H1 (cell line): ENCODE measurements around the gene POLA2. TPM values are rescaled to one million over a fixed set of nuclear protein-coding genes. Genes with fewer than 3 reads are reported as not detected.

Source experiments
- BACH1 ChIP-seq: IDR thresholded peaks from 2 replicates; pipeline ENCODE4 v1.6.1; 2012; ENCODE audit warnings: low read length, improper control_type of control experiment
- HDAC6 ChIP-seq: IDR thresholded peaks from one replicate; pipeline ENCODE4 v1.7.1; 2012; ENCODE audit warnings: low read depth, mild to moderate bottlenecking, inconsistent platforms, low read length, moderate library complexity
- RBBP5 ChIP-seq: IDR thresholded peaks from 2 replicates; pipeline ENCODE4 v1.7.1; 2012; ENCODE audit warnings: low read depth, mild to moderate bottlenecking, inconsistent platforms, low read length, moderate library complexity, borderline replicate concordance
- polyA plus RNA-seq, 7 experiments: library from polyadenylated mRNA; depleted of rRNA in 3 of 7; stranded (reverse) in 5 of 7; unstranded in 2 of 7; fragments of >200 nt in 5 of 7; fragments of 200-250 nt in 2 of 7; gene quantifications; 1 replicate in 5 of 7; 2 replicates in 1 of 7; 4 replicates in 1 of 7; pipeline versions ENCODE4 v1.2.1 to v1.2.3, GENCODE V29; 2011 to 2013; ENCODE audit warnings: missing spikeins in 2 of 7, mixed read lengths in 2 of 7
- total RNA-seq: library from RNA; stranded (reverse); fragmentation: NEBNext Ultra II Directional; extraction: Animal tissue kit (Norgen Biotek cat#: 25700); gene quantifications from 2 replicates; pipeline ENCODE4 v1.2.1, GENCODE V29; 2021
- TF ChIP-seq, protein P1 (sequence below): IDR thresholded peaks from 2 replicates; pipeline ENCODE4 v1.6.1; 2011; ENCODE audit warnings: low read length, improper control_type of control experiment

The POLA2 gene
- total and polyA plus RNA-seq, 2 of the 8 experiments (the other 6 are each of a cell fraction or from before 2014, with no cell fraction given): 31.2 to 55.9 TPM

- TF ChIP-seq, protein P1, sequence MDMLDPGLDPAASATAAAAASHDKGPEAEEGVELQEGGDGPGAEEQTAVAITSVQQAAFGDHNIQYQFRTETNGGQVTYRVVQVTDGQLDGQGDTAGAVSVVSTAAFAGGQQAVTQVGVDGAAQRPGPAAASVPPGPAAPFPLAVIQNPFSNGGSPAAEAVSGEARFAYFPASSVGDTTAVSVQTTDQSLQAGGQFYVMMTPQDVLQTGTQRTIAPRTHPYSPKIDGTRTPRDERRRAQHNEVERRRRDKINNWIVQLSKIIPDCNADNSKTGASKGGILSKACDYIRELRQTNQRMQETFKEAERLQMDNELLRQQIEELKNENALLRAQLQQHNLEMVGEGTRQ: 0 out of 2 replicates have a peak, but pooled peaks have one; percentile 27
- TF ChIP-seq HDAC6 (no peak), RBBP5 (peak; percentile 97), BACH1 (no peak)
Measured at GRCh38 chr11:65213322-65214211, 48.2 kb upstream of the POLA2 start (continued).
